Measurements from ENCODE around the gene NECAP2. TPM values are rescaled to one million over a fixed set of nuclear protein-coding genes. Genes with fewer than 3 reads are reported as not detected.

NECAP2 gene
- total and polyA plus RNA-seq, 4 donors: 21.8 to 41.8 (median 26.2) TPM

- H3K36me3 ChIP-seq (ENCODE audit: control insufficient read depth in 4 of 4, insufficient read depth in 3 of 4, low read depth in 1 of 4, low read length in 3 of 4): peaks cover 0 to 16% (median 2%) of the 10 kb centered on the region in 4 donors
- H3K9me3 ChIP-seq (ENCODE audit: control insufficient read depth in 4 of 4, low read length in 3 of 4): no peaks in the 10 kb centered on the region
- no peak overlapping the region for H3K27ac ChIP-seq (ENCODE audit: low read depth in 1 of 2, low read length in 2 of 2)
- no peaks in the 10 kb centered on the region for H3K27me3 ChIP-seq (ENCODE audit: control insufficient read depth in 4 of 4, insufficient read depth in 4 of 4, low read length in 3 of 4)
- no peaks in the 10 kb centered on the region for H3K4me1 ChIP-seq (ENCODE audit: control insufficient read depth in 4 of 4, insufficient read depth in 4 of 4, low read length in 3 of 4)
- 95% methylated on average over 21 of the region's 21 CpGs for WGBS
- TF ChIP-seq ATF3 (IDR thresholded peaks at IDR 0.05) (no peak), TAF1 (conservative IDR thresholded peaks at IDR 0.05) (no peak), FOXA1 (IDR thresholded peaks at IDR 0.05) (no peak), NR2F2 (IDR thresholded peaks at IDR 0.05) (no peak), JUND (IDR thresholded peaks at IDR 0.05) (no peak), SP1 (IDR thresholded peaks at IDR 0.05) (no peak), HNF4G (IDR thresholded peaks at IDR 0.05) (no peak), YY1 (IDR thresholded peaks at IDR 0.05) (no peak), GABPA (IDR thresholded peaks at IDR 0.05 in 1 of 2, conservative IDR thresholded peaks at IDR 0.05 in 1 of 2) (no peak)
- TF ChIP-seq, protein P1, sequence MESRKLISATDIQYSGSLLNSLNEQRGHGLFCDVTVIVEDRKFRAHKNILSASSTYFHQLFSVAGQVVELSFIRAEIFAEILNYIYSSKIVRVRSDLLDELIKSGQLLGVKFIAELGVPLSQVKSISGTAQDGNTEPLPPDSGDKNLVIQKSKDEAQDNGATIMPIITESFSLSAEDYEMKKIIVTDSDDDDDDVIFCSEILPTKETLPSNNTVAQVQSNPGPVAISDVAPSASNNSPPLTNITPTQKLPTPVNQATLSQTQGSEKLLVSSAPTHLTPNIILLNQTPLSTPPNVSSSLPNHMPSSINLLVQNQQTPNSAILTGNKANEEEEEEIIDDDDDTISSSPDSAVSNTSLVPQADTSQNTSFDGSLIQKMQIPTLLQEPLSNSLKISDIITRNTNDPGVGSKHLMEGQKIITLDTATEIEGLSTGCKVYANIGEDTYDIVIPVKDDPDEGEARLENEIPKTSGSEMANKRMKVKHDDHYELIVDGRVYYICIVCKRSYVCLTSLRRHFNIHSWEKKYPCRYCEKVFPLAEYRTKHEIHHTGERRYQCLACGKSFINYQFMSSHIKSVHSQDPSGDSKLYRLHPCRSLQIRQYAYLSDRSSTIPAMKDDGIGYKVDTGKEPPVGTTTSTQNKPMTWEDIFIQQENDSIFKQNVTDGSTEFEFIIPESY (IDR thresholded peaks at IDR 0.05): no peak
- DNase-seq (ENCODE audit: low spot score): no peak
- no peak overlapping the region for H3K4me3 ChIP-seq (ENCODE audit: low read depth in 1 of 3, low read length in 3 of 3)
- H3K9ac ChIP-seq (ENCODE audit: low read depth in 1 of 2, low read length in 2 of 2): no peak overlapping the region
These were observed 24.5 kb downstream of the NECAP2 start for GRCh38 chr1:16464917-16465625.

GRCh38 chr1:16468558-16468957 lies 28.0 kb downstream of the NECAP2 start:
- no peak overlapping the region for H3K4me3 ChIP-seq (ENCODE audit: low read depth in 1 of 3, low read length in 3 of 3)
- WGBS: 89% methylated on average over 3 of the region's 3 CpGs
- H3K36me3 ChIP-seq (ENCODE audit: control insufficient read depth in 4 of 4, insufficient read depth in 3 of 4, low read depth in 1 of 4, low read length in 3 of 4): peaks cover 0 to 3% (median under 1%) of the 10 kb centered on the region in 4 donors
- H3K9me3 ChIP-seq (ENCODE audit: control insufficient read depth in 4 of 4, low read length in 3 of 4): no peaks in the 10 kb centered on the region
- no peaks in the 10 kb centered on the region for H3K4me1 ChIP-seq (ENCODE audit: control insufficient read depth in 4 of 4, insufficient read depth in 4 of 4, low read length in 3 of 4)
- no peak for DNase-seq (ENCODE audit: low spot score)
- no peak overlapping the region for H3K9ac ChIP-seq (ENCODE audit: low read depth in 1 of 2, low read length in 2 of 2)
- H3K27ac ChIP-seq (ENCODE audit: low read depth in 1 of 2, low read length in 2 of 2): no peak overlapping the region
- TF ChIP-seq FOXA1 (IDR thresholded peaks at IDR 0.05) (no peak), YY1 (IDR thresholded peaks at IDR 0.05) (no peak), RXRA (IDR thresholded peaks at IDR 0.05) (no peak), ATF3 (IDR thresholded peaks at IDR 0.05) (no peak), HNF4G (IDR thresholded peaks at IDR 0.05) (no peak), GABPA (IDR thresholded peaks at IDR 0.05 in 1 of 2, conservative IDR thresholded peaks at IDR 0.05 in 1 of 2) (no peak)
- H3K27me3 ChIP-seq (ENCODE audit: control insufficient read depth in 4 of 4, insufficient read depth in 4 of 4, low read length in 3 of 4): no peaks in the 10 kb centered on the region

DNA sequence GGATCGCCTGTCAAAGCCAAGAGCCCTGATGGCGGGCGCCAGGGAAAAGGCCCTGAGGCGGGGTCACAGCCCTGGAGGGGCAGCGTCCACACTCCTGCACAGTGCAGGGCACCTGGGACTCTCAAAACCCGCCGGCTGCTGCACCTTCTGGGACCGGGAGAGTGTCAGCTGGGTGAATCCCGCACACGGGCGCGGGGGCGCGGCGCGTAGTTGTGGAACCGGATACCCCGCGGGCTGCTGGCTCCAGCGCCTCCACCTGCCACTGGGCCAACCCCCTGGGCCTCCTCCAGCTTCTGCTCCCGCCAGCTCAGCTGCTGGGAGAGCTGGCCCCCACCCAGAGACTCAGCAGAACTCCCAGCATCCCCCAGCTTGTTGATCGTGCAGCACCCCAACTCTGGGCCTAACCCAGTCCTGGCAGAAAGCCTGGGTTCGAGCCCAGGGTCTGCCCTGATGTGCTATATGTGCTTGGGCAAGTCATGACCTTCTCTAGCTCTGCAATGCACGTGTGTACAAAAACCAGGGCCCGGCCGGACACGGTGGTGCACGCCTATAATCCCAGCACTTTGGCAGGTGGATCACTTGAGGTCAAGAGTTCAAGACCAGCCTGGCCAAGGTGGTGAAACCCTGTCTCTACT lies 33.8 kb downstream of the NECAP2 start:
- Histone ChIP-seq H3K9ac (ENCODE audit: low read depth in 1 of 2, low read length in 2 of 2) (no peak overlapping the region), H3K9me3 (ENCODE audit: control insufficient read depth in 4 of 4, low read length in 3 of 4) (no peaks in the 10 kb centered on the region), H3K36me3 (ENCODE audit: control insufficient read depth in 4 of 4, insufficient read depth in 3 of 4, low read depth in 1 of 4, low read length in 3 of 4) (peaks cover 0 to 9% (median 4%) of the 10 kb centered on the region in 4 donors), H3K27me3 (ENCODE audit: control insufficient read depth in 4 of 4, insufficient read depth in 4 of 4, low read length in 3 of 4) (no peaks in the 10 kb centered on the region), H3K4me3 (ENCODE audit: low read depth in 1 of 3, low read length in 3 of 3) (no peak overlapping the region), H3K27ac (ENCODE audit: low read depth in 1 of 2, low read length in 2 of 2) (no peak overlapping the region), H3K4me1 (ENCODE audit: control insufficient read depth in 4 of 4, insufficient read depth in 4 of 4, low read length in 3 of 4) (no peaks in the 10 kb centered on the region)
- WGBS: 96% methylated on average over 28 of the region's 28 CpGs
- no peak for DNase-seq (ENCODE audit: low spot score)
- TF ChIP-seq RAD21 (IDR thresholded peaks at IDR 0.05): no peak
- no peak for TF ChIP-seq REST (IDR thresholded peaks at IDR 0.05)
- TF ChIP-seq, protein P1 (IDR thresholded peaks at IDR 0.05): no peak
- TF ChIP-seq ATF3 (IDR thresholded peaks at IDR 0.05): no peak
- TF ChIP-seq YY1 (IDR thresholded peaks at IDR 0.05): no peak
- TF ChIP-seq SP1 (IDR thresholded peaks at IDR 0.05): no peak
- TF ChIP-seq, protein P2, sequence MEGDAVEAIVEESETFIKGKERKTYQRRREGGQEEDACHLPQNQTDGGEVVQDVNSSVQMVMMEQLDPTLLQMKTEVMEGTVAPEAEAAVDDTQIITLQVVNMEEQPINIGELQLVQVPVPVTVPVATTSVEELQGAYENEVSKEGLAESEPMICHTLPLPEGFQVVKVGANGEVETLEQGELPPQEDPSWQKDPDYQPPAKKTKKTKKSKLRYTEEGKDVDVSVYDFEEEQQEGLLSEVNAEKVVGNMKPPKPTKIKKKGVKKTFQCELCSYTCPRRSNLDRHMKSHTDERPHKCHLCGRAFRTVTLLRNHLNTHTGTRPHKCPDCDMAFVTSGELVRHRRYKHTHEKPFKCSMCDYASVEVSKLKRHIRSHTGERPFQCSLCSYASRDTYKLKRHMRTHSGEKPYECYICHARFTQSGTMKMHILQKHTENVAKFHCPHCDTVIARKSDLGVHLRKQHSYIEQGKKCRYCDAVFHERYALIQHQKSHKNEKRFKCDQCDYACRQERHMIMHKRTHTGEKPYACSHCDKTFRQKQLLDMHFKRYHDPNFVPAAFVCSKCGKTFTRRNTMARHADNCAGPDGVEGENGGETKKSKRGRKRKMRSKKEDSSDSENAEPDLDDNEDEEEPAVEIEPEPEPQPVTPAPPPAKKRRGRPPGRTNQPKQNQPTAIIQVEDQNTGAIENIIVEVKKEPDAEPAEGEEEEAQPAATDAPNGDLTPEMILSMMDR (IDR thresholded peaks at IDR 0.05; ENCODE audit: low read depth, low read length, missing input control): no peak
- TF ChIP-seq JUND (IDR thresholded peaks at IDR 0.05): no peak
- no peak for TF ChIP-seq TAF1 (conservative IDR thresholded peaks at IDR 0.05)
- TF ChIP-seq FOXA1 (IDR thresholded peaks at IDR 0.05): no peak
